ENCODE results near the gene CDC40. TPM values are rescaled to one million over a fixed set of nuclear protein-coding genes. Genes with fewer than 3 reads are reported as not detected.

The CDC40 gene
- total RNA-seq, 3 donors from 2014 or later: 19.7 to 24.2 (median 22.0) TPM

DNA sequence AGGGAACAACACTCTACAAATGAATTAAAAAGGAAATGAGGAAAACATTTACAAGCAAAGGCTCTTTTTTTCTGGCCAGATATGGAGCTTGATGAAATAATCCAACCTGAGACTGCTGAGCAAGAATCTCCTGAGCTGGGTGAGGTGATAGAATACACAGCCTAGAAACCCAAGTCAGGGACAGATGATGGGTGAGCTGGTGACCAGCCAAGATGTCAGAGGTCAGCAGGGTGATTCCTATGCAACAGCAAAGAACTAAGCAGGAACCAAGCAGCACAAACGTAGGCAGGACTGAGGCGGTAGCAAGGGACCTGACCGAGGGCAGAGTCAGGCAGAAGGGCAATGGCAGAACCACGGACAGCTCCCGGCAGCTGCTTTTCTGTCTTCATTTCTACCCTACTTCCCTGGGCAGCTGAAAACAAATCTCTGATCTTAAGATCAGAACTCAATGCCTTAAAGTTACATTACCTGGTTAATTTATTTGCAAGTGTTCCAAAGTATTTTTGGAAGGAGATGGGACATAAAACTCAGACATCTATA, 75.1 kb downstream of the CDC40 start:
- intact Hi-C loops (cut with DNase I, micrococcal nuclease): no loop called here
- DNase-seq (peak in 1 of 3 donors; percentile 27), ATAC-seq (no peak)
- no peaks in the 10 kb centered on the region for H3K36me3 ChIP-seq (ENCODE audit: low read depth)
- H3K4me1 ChIP-seq (ENCODE audit: low read depth): no peaks in the 10 kb centered on the region
- TF ChIP-seq, protein P1, sequence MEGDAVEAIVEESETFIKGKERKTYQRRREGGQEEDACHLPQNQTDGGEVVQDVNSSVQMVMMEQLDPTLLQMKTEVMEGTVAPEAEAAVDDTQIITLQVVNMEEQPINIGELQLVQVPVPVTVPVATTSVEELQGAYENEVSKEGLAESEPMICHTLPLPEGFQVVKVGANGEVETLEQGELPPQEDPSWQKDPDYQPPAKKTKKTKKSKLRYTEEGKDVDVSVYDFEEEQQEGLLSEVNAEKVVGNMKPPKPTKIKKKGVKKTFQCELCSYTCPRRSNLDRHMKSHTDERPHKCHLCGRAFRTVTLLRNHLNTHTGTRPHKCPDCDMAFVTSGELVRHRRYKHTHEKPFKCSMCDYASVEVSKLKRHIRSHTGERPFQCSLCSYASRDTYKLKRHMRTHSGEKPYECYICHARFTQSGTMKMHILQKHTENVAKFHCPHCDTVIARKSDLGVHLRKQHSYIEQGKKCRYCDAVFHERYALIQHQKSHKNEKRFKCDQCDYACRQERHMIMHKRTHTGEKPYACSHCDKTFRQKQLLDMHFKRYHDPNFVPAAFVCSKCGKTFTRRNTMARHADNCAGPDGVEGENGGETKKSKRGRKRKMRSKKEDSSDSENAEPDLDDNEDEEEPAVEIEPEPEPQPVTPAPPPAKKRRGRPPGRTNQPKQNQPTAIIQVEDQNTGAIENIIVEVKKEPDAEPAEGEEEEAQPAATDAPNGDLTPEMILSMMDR (IDR thresholded peaks at IDR 0.05): no peak
- H3K9me3 ChIP-seq: no peaks in the 10 kb centered on the region
- no peak overlapping the region for H3K4me3 ChIP-seq

DNA sequence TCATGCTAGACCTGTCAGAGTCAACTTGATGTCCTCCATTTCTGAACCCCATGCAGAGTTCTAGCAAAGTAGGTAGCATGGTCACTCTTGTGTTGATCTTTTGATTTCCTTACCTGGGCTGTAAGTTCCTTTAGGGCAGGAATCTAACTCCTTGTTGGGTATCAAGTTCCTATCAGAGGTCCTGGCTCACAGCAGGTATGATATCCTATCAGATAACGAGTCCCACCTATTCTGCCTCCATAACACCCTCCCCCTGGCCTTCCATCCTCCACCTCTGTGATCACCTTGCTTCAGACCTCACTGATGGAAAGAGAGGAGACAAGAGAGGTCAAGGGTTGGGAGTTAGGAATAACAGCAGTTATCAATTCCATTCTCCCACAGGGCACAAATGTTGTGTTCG, 76.1 kb downstream of the CDC40 start:
- Histone ChIP-seq H3K9me3 (no peaks in the 10 kb centered on the region), H3K4me1 (ENCODE audit: low read depth) (no peaks in the 10 kb centered on the region), H3K4me3 (no peak overlapping the region), H3K36me3 (ENCODE audit: low read depth) (no peaks in the 10 kb centered on the region)
- intact Hi-C loops (cut with DNase I, micrococcal nuclease): no loop called here
- no peak for ATAC-seq
- DNase-seq: no peak
- TF ChIP-seq, protein P1 (IDR thresholded peaks at IDR 0.05): no peak

DNA sequence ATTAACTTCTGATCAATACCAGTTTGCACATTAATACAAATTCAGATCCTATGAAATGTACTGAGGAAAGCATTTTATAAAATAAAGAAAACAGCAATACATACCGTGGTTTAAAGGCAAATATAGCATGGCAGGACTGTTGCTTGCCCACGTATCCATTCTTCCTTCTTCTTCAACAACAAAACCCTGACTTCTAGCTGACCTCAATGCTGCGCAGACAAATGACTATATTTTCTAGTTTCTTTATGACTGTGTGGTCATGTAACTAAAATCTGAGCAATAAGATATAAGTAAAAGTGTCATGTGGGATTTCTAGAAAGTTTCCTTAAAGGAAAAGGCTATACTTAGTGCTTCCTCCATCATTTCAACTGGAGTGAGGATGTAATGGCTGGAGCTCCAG, 85.0 kb downstream of the CDC40 start:
- no peak overlapping the region for H3K4me3 ChIP-seq
- H3K36me3 ChIP-seq (ENCODE audit: low read depth): no peaks in the 10 kb centered on the region
- ATAC-seq: no peak
- no peak for DNase-seq
- no peaks in the 10 kb centered on the region for H3K9me3 ChIP-seq
- no peaks in the 10 kb centered on the region for H3K4me1 ChIP-seq (ENCODE audit: low read depth)
- intact Hi-C loops (cut with DNase I, micrococcal nuclease): no loop called here
- TF ChIP-seq, protein P1 (IDR thresholded peaks at IDR 0.05): no peak

DNA sequence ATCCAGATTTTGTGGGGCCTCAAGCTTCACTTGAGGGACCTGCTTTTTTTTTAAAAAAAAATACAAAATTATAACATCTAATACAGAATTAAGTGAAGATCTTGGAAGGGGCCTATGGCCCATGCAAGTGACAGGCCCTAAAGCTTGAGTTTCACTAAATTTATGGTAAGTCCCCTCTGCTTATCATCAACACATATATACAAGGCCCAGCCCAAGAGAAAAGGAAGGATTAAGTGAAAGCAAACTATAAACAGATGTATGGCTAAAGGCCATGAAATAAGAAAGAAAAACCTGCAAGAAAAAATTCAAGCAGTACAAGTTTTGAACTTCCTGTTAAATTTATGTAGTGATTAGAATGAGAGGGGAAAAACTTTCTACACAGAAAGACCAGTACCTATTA, 86.8 kb downstream of the CDC40 start:
- DNase-seq (no peak), ATAC-seq (no peak)
- TF ChIP-seq, protein P1 (IDR thresholded peaks at IDR 0.05): no peak
- H3K4me3 ChIP-seq: no peak overlapping the region
- no peaks in the 10 kb centered on the region for H3K9me3 ChIP-seq
- no peaks in the 10 kb centered on the region for H3K4me1 ChIP-seq (ENCODE audit: low read depth)
- intact Hi-C loops (cut with DNase I, micrococcal nuclease): no loop called here
- no peaks in the 10 kb centered on the region for H3K36me3 ChIP-seq (ENCODE audit: low read depth)

DNA sequence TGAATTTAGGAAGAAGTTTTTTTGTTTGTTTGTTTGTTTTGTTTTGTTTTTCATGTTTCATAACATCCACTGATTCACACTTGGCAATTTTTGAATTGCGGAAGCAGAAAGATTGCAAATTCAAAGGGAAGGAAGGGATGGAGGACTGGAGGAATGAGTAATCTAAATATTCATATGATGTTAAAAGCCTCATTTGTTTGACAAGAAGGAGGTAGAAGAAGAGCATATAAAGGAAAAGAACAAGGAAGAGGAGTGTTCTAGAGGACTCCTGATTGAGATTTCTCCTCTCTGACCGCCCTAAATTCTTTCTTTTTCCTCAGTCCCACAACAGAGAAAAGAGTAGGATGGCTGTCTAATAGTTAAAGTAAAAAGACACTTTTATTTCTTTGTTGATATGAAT, 89.4 kb downstream of the CDC40 start:
- ATAC-seq: no peak
- Histone ChIP-seq H3K4me1 (ENCODE audit: low read depth) (no peaks in the 10 kb centered on the region), H3K4me3 (no peak overlapping the region), H3K9me3 (no peaks in the 10 kb centered on the region), H3K36me3 (ENCODE audit: low read depth) (no peaks in the 10 kb centered on the region)
- intact Hi-C loops (cut with DNase I, micrococcal nuclease): no loop called here
- TF ChIP-seq, protein P1 (IDR thresholded peaks at IDR 0.05): no peak
- no peak for DNase-seq

DNA sequence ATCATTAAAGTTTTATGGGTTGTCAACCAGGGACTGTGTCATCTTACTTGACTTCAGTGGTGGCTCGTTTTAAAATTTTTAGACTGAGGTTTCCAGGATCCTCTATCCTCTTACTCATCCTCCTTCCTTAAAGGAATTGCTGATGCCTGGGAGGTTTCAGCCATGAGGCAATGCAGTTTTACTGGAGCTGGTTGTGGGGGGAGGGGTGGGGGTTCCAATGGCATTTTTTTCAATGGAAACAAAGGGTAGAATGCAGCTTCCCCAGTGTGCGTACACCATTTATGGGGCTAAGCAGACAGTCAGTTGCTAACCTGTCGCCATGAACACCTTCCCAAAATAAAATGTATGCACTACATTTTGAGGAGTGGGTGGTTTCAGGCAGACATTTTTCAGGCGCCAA, 89.9 kb downstream of the CDC40 start:
- Histone ChIP-seq H3K4me1 (ENCODE audit: low read depth) (no peaks in the 10 kb centered on the region), H3K4me3 (no peak overlapping the region), H3K36me3 (ENCODE audit: low read depth) (no peaks in the 10 kb centered on the region), H3K9me3 (no peaks in the 10 kb centered on the region)
- no peak for ATAC-seq
- no peak for DNase-seq
- intact Hi-C loops (cut with DNase I, micrococcal nuclease): no loop called here
- TF ChIP-seq, protein P1 (IDR thresholded peaks at IDR 0.05): no peak
